ENCODE measurements around the gene ARFGAP1.

DNA sequence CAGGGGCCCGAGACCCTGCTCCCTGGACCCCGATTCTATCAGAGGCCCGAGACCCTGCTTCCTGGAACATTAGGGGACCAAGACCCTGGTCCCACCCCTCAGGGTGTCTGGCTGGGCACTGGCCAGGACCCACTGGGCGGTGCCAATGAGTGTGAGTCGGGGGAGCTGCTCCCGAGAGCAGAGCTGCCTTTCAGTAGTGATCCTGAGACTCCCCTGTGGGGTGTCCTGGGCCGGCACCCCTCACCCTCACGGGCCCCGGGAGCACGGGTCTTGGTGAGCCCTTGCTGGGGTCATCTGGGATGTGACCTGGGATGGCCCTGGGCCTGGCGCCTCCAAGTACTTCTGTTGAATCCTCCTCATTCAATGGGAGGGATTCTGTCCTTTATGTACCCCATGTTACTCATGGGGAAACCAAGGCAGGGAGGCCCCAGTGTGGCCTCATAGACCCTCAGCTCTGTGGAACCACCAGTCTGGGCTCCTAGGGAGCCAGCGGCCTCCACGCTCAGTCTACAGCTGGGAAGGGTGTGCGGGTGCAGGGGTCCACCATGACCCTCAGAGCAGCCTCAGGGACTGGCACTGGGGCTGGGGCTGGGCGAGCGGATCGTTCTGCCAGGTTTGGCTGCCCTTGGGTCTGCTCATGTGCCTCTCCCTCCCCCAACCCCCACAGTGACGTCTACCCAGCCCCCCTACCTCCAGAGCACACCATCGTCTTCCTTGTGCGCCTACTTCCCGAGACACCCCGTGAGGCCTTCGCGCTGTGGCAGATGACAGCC lies 46.0 kb downstream of the ARFGAP1 start:
- TF ChIP-seq EZH2 (IDR thresholded peaks at IDR 0.05; ENCODE audit: low read length) = no peak
- TF ChIP-seq, protein P1, sequence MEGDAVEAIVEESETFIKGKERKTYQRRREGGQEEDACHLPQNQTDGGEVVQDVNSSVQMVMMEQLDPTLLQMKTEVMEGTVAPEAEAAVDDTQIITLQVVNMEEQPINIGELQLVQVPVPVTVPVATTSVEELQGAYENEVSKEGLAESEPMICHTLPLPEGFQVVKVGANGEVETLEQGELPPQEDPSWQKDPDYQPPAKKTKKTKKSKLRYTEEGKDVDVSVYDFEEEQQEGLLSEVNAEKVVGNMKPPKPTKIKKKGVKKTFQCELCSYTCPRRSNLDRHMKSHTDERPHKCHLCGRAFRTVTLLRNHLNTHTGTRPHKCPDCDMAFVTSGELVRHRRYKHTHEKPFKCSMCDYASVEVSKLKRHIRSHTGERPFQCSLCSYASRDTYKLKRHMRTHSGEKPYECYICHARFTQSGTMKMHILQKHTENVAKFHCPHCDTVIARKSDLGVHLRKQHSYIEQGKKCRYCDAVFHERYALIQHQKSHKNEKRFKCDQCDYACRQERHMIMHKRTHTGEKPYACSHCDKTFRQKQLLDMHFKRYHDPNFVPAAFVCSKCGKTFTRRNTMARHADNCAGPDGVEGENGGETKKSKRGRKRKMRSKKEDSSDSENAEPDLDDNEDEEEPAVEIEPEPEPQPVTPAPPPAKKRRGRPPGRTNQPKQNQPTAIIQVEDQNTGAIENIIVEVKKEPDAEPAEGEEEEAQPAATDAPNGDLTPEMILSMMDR (optimal IDR thresholded peaks at IDR 0.05 in 1 of 3, IDR thresholded peaks at IDR 0.05 in 1 of 3, conservative IDR thresholded peaks at IDR 0.05 in 1 of 3; ENCODE audit: extremely low read depth in 1 of 3, insufficient read depth in 2 of 3, low read length in 3 of 3) = no peak
